ENCODE measurements around the gene SPPL2A.

DNA sequence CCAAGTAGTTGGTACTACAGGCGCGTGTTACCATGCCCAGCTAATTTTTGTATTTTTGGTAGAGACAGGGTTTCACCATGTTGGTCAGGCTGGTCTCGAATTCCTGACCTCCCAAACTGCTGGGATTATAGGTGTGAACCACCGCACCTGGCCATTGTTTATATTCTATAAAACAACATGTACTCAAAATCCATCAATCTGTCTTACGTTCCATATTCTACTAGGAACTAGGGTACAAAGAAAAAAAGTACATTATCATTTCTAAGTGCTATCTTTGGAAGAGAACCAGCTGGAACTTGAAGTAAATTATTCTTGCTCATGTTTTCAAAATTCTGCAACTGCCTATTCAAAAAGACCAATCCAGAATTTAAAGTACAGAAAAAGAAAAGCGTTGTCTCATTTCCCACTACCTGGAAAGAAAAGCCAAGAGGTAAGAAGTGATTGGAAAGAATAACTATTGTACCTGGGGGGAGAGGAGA is 15.2 kb downstream of the SPPL2A start:
- TF ChIP-seq FOXA1 (IDR thresholded peaks at IDR 0.05) (no peak), FOXA1 (CRISPR knock-in tag; IDR thresholded peaks at IDR 0.05) (no peak), SIN3A (IDR thresholded peaks at IDR 0.05; ENCODE audit: borderline replicate concordance, low read depth, low read length) (no peak), PHF8 (CRISPR knock-in tag; IDR thresholded peaks at IDR 0.05) (no peak)
- TF ChIP-seq, protein P1, sequence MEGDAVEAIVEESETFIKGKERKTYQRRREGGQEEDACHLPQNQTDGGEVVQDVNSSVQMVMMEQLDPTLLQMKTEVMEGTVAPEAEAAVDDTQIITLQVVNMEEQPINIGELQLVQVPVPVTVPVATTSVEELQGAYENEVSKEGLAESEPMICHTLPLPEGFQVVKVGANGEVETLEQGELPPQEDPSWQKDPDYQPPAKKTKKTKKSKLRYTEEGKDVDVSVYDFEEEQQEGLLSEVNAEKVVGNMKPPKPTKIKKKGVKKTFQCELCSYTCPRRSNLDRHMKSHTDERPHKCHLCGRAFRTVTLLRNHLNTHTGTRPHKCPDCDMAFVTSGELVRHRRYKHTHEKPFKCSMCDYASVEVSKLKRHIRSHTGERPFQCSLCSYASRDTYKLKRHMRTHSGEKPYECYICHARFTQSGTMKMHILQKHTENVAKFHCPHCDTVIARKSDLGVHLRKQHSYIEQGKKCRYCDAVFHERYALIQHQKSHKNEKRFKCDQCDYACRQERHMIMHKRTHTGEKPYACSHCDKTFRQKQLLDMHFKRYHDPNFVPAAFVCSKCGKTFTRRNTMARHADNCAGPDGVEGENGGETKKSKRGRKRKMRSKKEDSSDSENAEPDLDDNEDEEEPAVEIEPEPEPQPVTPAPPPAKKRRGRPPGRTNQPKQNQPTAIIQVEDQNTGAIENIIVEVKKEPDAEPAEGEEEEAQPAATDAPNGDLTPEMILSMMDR (CRISPR knock-in tag; IDR thresholded peaks at IDR 0.05): no peak
- TF ChIP-seq, protein P2, sequence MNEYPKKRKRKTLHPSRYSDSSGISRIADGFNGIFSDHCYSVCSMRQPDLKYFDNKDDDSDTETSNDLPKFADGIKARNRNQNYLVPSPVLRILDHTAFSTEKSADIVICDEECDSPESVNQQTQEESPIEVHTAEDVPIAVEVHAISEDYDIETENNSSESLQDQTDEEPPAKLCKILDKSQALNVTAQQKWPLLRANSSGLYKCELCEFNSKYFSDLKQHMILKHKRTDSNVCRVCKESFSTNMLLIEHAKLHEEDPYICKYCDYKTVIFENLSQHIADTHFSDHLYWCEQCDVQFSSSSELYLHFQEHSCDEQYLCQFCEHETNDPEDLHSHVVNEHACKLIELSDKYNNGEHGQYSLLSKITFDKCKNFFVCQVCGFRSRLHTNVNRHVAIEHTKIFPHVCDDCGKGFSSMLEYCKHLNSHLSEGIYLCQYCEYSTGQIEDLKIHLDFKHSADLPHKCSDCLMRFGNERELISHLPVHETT (CRISPR knock-in tag; conservative IDR thresholded peaks at IDR 0.05): no peak

Measured in HepG2 (cell line).